Caco-2 (cell line): ENCODE data around the gene GDF7. TPM values are rescaled to one million over a fixed set of nuclear protein-coding genes. Genes with fewer than 3 reads are reported as not detected.

Experiments
- BruUV-seq: library from RNA; stranded (reverse); fragments of 400-500 nt; replicated peaks from 2 replicates; lab custom pipeline; 2021; lab: Mats Ljungman, UMichigan
- CTCF ChIA-PET: fragments of 300-600 bp; sonication (Branson Sonifier 250); formaldehyde crosslinking; loops from one replicate; lab custom pipeline; 2022; ENCODE audit warnings: antibody characterized with exemption; lab: Charles Lee
- POLR2A ChIA-PET: fragments of 300-600 bp; sonication (Branson Sonifier 250); formaldehyde crosslinking; loops from one replicate; lab custom pipeline; 2022; ENCODE audit warnings: antibody characterized with exemption; lab: Charles Lee
- DNase-seq, 2 experiments: peaks; one replicate each; pipeline versions ENCODE4 v3.0.0 to v3.0.0-alpha.2; 2020 to 2022
- H3K27me3 ChIP-seq: replicated peaks from 2 replicates; pipeline ENCODE4 v1.6.0; 2011; ENCODE audit warnings: low read length; ENCODE audit not compliant: control insufficient read depth, insufficient read depth
- H3K36me3 ChIP-seq: 2 replicates; pipeline ENCODE4 v1.5.1; 2011; ENCODE audit warnings: low read length; ENCODE audit not compliant: control insufficient read depth, insufficient read depth
- H3K4me1 ChIP-seq: fragments of 250-450 bp; sonication (Bioruptor Pico); 2 replicates; pipeline ENCODE4 v1.5.1; 2020; ENCODE audit warnings: mild to moderate bottlenecking
- H3K4me3 ChIP-seq: 2 replicates; pipeline ENCODE4 v1.5.1; 2011; ENCODE audit warnings: low read depth, mild to moderate bottlenecking, control low read depth, low read length
- H3K9me3 ChIP-seq: fragments of 250-450 bp; sonication (Bioruptor Pico); 2 replicates; pipeline ENCODE4 v1.5.1; 2020; ENCODE audit warnings: mild to moderate bottlenecking, moderate library complexity
- H3K27ac Mint-ChIP-seq: one replicate; pipeline ENCODE4 v1.8.0; 2022; ENCODE audit warnings: mixed read lengths; ENCODE audit not compliant: unreplicated experiment
- H3K27me3 Mint-ChIP-seq: one replicate; pipeline ENCODE4 v1.8.0; 2022; ENCODE audit warnings: mixed read lengths; ENCODE audit not compliant: insufficient read depth, unreplicated experiment
- H3K36me3 Mint-ChIP-seq: one replicate; pipeline ENCODE4 v1.8.0; 2022; ENCODE audit warnings: mild to moderate bottlenecking, mixed read lengths; ENCODE audit not compliant: insufficient read depth, unreplicated experiment
- H3K4me1 Mint-ChIP-seq: one replicate; pipeline ENCODE4 v1.8.0; 2022; ENCODE audit warnings: low read depth, mixed read lengths; ENCODE audit not compliant: unreplicated experiment
- H3K4me3 Mint-ChIP-seq: one replicate; pipeline ENCODE4 v1.8.0; 2022; ENCODE audit warnings: mild to moderate bottlenecking, moderate library complexity, mixed read lengths; ENCODE audit not compliant: unreplicated experiment
- H3K9me3 Mint-ChIP-seq: one replicate; pipeline ENCODE4 v1.8.0; 2022; ENCODE audit warnings: mixed read lengths; ENCODE audit not compliant: unreplicated experiment
- intact Hi-C: fragments of 100-400 bp; cut with micrococcal nuclease; formaldehyde crosslinking; loops from one replicate; pipeline ENCODE4 v1.10.0; 2022; ENCODE audit not compliant: unreplicated experiment
- total RNA-seq: library from RNA; stranded (reverse); gene quantifications from 2 replicates; pipeline ENCODE4 v1.2.3, GENCODE V29; 2022
- TF ChIP-seq, protein P1 (sequence below), 2 experiments: fragments of 200-600 bp in 1 of 2; IDR thresholded peaks; 1 replicate in 1 of 2; 2 replicates in 1 of 2; pipeline versions ENCODE4 v1.5.1 to v1.8.0; 2011 to 2022; ENCODE audit warnings: antibody characterized with exemption in 1 of 2, control low read depth in 1 of 2, inconsistent platforms in 1 of 2, low read depth in 1 of 2, low read length in 1 of 2, mild to moderate bottlenecking in 1 of 2, moderate library complexity in 1 of 2; ENCODE audit not compliant: insufficient read depth in 1 of 2, severe bottlenecking in 1 of 2, unreplicated experiment in 1 of 2

The GDF7 gene
- total RNA-seq, 1 experiment from 2014 or later = 1.7 TPM

DNA sequence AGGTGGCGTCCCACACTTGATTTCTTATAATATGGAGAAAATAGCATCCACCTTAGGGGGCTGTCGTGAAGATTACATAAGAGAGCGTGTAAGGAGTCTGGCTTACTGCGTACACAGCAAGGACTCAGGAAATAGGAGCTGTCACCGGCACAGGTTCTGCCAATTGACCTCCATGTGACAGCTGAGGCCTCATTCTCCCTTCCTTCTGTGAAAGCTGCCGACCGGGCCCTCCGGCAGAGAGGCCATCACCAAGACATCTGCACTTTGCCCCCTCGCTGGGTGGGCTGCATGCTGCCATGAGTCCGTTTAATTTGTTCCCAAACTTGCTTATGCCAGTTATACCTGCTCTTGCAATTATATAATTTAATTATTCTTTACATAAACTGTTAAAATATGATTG is 43.7 kb upstream of the GDF7 start:
- H3K4me1 Mint-ChIP-seq = no peaks in the 10 kb centered on the region
- BruUV-seq = no TSS peak
- ChIA-PET CTCF (no interaction called here), POLR2A (interaction anchor here (0.7 kb wide), 1 partner anchor 176 kb away, joined by 4 read pairs; the partner anchor contains the start of gene RHOB)
- Histone ChIP-seq H3K4me3 (no peak overlapping the region), H3K4me1 (no peaks in the 10 kb centered on the region; the same call in 1 of the 2 replicates), H3K27me3 (no peaks in the 10 kb centered on the region), H3K36me3 (peaks cover 2% of the 10 kb centered on the region), H3K9me3 (no peaks in the 10 kb centered on the region)
- intact Hi-C loops = no loop called here
- H3K27ac Mint-ChIP-seq = no peak overlapping the region
- no peaks in the 10 kb centered on the region for H3K9me3 Mint-ChIP-seq
- H3K36me3 Mint-ChIP-seq = no peaks in the 10 kb centered on the region
- TF ChIP-seq, protein P1, sequence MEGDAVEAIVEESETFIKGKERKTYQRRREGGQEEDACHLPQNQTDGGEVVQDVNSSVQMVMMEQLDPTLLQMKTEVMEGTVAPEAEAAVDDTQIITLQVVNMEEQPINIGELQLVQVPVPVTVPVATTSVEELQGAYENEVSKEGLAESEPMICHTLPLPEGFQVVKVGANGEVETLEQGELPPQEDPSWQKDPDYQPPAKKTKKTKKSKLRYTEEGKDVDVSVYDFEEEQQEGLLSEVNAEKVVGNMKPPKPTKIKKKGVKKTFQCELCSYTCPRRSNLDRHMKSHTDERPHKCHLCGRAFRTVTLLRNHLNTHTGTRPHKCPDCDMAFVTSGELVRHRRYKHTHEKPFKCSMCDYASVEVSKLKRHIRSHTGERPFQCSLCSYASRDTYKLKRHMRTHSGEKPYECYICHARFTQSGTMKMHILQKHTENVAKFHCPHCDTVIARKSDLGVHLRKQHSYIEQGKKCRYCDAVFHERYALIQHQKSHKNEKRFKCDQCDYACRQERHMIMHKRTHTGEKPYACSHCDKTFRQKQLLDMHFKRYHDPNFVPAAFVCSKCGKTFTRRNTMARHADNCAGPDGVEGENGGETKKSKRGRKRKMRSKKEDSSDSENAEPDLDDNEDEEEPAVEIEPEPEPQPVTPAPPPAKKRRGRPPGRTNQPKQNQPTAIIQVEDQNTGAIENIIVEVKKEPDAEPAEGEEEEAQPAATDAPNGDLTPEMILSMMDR (IDR thresholded peaks at IDR 0.05; ENCODE audit: insufficient read depth in 1 of 2, low read depth in 1 of 2, low read length in 1 of 2, severe bottlenecking in 1 of 2, unreplicated experiment in 1 of 2) = no peak
- no peak overlapping the region for H3K4me3 Mint-ChIP-seq
- DNase-seq = peak in 1 of 2 experiments; percentile 28
- H3K27me3 Mint-ChIP-seq = no peaks in the 10 kb centered on the region

DNA sequence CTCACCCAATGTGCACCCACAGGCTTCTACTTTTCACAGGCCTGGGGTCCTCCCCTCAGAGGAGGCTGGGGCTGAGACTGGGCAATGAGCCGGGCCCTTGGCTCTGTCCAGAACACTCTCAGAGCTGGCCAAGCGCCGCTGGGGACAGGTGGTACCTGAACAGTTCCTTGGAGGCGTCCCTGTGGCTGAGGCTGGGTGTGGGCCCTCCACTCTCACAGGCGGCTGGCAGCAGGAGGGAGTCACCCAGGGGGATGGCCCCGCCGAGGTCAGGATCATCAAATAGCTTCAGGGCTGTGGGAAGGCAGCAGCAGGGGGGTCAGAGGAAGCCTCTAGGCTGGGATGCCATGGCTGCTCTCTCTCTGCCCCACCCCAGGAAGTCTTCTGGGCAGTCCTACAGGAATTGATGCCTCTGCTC is 43.2 kb upstream of the GDF7 start:
- H3K27me3 Mint-ChIP-seq = no peaks in the 10 kb centered on the region
- Histone ChIP-seq H3K4me3 (no peak overlapping the region), H3K9me3 (no peaks in the 10 kb centered on the region), H3K4me1 (no peaks in the 10 kb centered on the region; the same call in 1 of the 2 replicates), H3K36me3 (peaks cover 2% of the 10 kb centered on the region), H3K27me3 (no peaks in the 10 kb centered on the region)
- H3K36me3 Mint-ChIP-seq = no peaks in the 10 kb centered on the region
- BruUV-seq = no TSS peak
- intact Hi-C loops = no loop called here
- TF ChIP-seq, protein P1 (IDR thresholded peaks at IDR 0.05; ENCODE audit: insufficient read depth in 1 of 2, low read depth in 1 of 2, low read length in 1 of 2, severe bottlenecking in 1 of 2, unreplicated experiment in 1 of 2) = no peak
- no peaks in the 10 kb centered on the region for H3K9me3 Mint-ChIP-seq
- H3K4me3 Mint-ChIP-seq = no peak overlapping the region
- ChIA-PET POLR2A (interaction anchor here (0.7 kb wide), 1 partner anchor 177 kb away, joined by 4 read pairs; the partner anchor contains the start of gene RHOB), CTCF (no interaction called here)
- no peak overlapping the region for H3K27ac Mint-ChIP-seq
- DNase-seq = peak in 1 of 2 experiments; percentile 25
- H3K4me1 Mint-ChIP-seq = no peaks in the 10 kb centered on the region

DNA sequence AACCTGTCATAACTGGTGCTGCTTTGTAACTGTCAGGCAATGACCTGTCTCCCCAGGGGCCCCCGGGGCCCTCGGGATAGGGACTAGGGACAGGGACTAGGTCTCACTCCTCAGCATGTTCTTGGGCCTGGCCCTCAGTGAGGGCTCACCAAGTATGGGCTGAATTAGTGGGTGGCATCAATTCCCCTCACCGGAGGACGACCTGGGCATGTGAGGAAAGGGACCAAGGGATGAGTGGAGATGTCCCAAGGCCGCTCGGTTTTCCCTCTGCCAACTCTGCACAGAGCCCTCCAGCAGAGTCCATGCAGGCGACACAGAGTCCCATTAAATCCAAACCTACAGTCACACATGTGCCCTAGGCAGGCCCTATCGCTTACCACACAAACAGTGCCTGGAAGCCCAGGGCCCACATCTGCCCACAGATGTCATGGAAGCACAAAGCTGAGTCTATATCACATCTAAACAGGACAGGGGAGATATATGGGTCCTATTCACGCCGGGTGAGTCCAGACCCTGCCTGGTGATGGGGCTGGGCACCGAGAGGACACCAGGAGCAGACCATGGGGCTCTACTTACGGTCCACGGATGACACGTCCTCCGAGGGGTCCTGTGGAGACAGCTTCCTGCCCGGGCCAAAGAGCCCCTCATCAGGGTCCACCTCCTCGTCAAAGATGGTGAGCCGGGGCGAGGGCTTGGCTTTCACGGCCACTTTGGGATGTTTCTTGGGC is 42.6 kb upstream of the GDF7 start:
- TF ChIP-seq, protein P1 (IDR thresholded peaks at IDR 0.05; ENCODE audit: insufficient read depth in 1 of 2, low read depth in 1 of 2, low read length in 1 of 2, severe bottlenecking in 1 of 2, unreplicated experiment in 1 of 2) = no peak
- ChIA-PET POLR2A (no interaction called here), CTCF (no interaction called here)
- peak in 1 of 2 experiments; percentile 33 for DNase-seq
- no peak overlapping the region for H3K27ac Mint-ChIP-seq
- Histone ChIP-seq H3K4me3 (no peak overlapping the region), H3K9me3 (no peaks in the 10 kb centered on the region), H3K36me3 (peaks cover 2% of the 10 kb centered on the region), H3K4me1 (no peaks in the 10 kb centered on the region; the same call in 1 of the 2 replicates), H3K27me3 (no peaks in the 10 kb centered on the region)
- no peaks in the 10 kb centered on the region for H3K36me3 Mint-ChIP-seq
- H3K9me3 Mint-ChIP-seq = no peaks in the 10 kb centered on the region
- BruUV-seq = no TSS peak
- H3K4me1 Mint-ChIP-seq = no peaks in the 10 kb centered on the region
- no peaks in the 10 kb centered on the region for H3K27me3 Mint-ChIP-seq
- H3K4me3 Mint-ChIP-seq = no peak overlapping the region
- intact Hi-C loops = no loop called here
